ENCODE measurements around the gene SIPA1. TPM values are rescaled to one million over a fixed set of nuclear protein-coding genes. Genes with fewer than 3 reads are reported as not detected.

SIPA1 gene
- total and polyA plus RNA-seq, 2 of the 8 experiments (the other 6 are each of a cell fraction or from before 2014, with no cell fraction given) = 35.3 to 72.2 TPM

DNA sequence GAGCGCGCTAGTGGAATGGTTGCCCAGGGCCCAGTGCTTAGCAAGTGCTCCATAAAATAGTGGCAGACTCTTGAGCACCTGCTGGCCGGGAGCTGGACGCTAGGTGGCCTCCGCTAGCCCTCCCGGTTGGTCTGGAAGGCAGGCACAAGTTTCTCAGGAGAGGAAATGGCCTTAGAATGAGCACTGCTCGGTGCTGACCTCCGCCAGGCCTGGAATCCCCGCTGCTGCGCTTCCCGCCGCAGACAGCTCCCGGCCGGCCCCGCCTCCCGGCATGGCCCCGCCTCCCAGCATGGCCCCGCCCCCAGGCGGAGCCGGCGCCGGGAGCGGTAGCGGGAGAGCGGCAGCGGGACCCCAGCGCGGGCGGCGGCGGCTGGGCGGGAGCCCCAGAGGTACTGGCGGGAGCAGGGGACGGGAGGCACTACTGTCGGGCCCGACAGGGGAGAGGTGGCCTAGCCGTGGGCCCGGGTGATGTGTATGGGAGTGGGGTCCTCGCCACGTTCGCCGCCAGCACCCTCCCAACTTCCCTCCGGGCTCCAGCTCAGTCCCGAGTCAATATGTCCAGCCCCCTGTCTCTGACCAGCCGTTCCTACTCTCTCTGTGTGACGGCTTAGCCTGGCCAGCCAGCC is at the start of gene SIPA1 (continued):
- no peak for TF ChIP-seq EZH2 (IDR thresholded peaks at IDR 0.05; ENCODE audit: low read depth, low read length, severe bottlenecking)
- TF ChIP-seq, protein P1, sequence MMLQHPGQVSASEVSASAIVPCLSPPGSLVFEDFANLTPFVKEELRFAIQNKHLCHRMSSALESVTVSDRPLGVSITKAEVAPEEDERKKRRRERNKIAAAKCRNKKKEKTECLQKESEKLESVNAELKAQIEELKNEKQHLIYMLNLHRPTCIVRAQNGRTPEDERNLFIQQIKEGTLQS (IDR thresholded peaks at IDR 0.05; ENCODE audit: insufficient read depth, low read depth, low read length) = no peak
- TF ChIP-seq MAFK (IDR thresholded peaks at IDR 0.05; ENCODE audit: low read depth, low read length) = no peak
- no peak; the same call in 1 of the 2 replicates for TF ChIP-seq BACH1 (IDR thresholded peaks at IDR 0.05; ENCODE audit: low read length)
- TF ChIP-seq, protein P2, sequence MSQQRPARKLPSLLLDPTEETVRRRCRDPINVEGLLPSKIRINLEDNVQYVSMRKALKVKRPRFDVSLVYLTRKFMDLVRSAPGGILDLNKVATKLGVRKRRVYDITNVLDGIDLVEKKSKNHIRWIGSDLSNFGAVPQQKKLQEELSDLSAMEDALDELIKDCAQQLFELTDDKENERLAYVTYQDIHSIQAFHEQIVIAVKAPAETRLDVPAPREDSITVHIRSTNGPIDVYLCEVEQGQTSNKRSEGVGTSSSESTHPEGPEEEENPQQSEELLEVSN (IDR thresholded peaks at IDR 0.05) = no peak
- TF ChIP-seq GABPA (IDR thresholded peaks at IDR 0.05; ENCODE audit: borderline replicate concordance, insufficient read depth, low read length) = peak; percentile 5; the same call in 1 of the 2 replicates
- peak; percentile 40 for TF ChIP-seq SAP30 (IDR thresholded peaks at IDR 0.05; ENCODE audit: insufficient read depth, insufficient replicate concordance, low read length)
- no peak for TF ChIP-seq SIRT6 (IDR thresholded peaks at IDR 0.05; ENCODE audit: low read length)
- TF ChIP-seq SRF (IDR thresholded peaks at IDR 0.05; ENCODE audit: low read depth, low read length) = no peak
- TF ChIP-seq CTBP2 (IDR thresholded peaks at IDR 0.05; ENCODE audit: borderline replicate concordance, insufficient read depth, insufficient read length, low read length) = no peak
- peak in 1 of 2 experiments; percentile 74; a peak in 2 of 3 replicates for TF ChIP-seq POLR2A (IDR thresholded peaks at IDR 0.05; ENCODE audit: control extremely low read depth in 1 of 2, low read depth in 2 of 2, low read length in 2 of 2)
- peak; percentile 73 for TF ChIP-seq POLR2AphosphoS5 (IDR thresholded peaks at IDR 0.05; ENCODE audit: low read depth, low read length)
- peak; percentile 70 for TF ChIP-seq TAF7 (optimal IDR thresholded peaks at IDR 0.05; ENCODE audit: borderline replicate concordance, low read depth, low read length)
- no peak for TF ChIP-seq CREB1 (IDR thresholded peaks at IDR 0.05)
- peak; percentile 33 for TF ChIP-seq KDM4A (IDR thresholded peaks at IDR 0.05; ENCODE audit: low read depth, low read length, severe bottlenecking)
- no peak for TF ChIP-seq ZNF274 (IDR thresholded peaks at IDR 0.05; ENCODE audit: borderline replicate concordance, extremely low read depth, low read length)
- no peak for TF ChIP-seq JUN (IDR thresholded peaks at IDR 0.05; ENCODE audit: low read depth, low read length)
- TF ChIP-seq RXRA (IDR thresholded peaks at IDR 0.05; ENCODE audit: insufficient read depth, low read depth, low read length) = no peak
- no peak for TF ChIP-seq CBX8 (IDR thresholded peaks at IDR 0.05; ENCODE audit: borderline replicate concordance, low read depth, low read length)
- peak; percentile 72; the same call in 1 of the 2 replicates for TF ChIP-seq RBBP5 (IDR thresholded peaks at IDR 0.05; ENCODE audit: borderline replicate concordance, low read depth, low read length)
- TF ChIP-seq NANOG (IDR thresholded peaks at IDR 0.05; ENCODE audit: insufficient read depth, low read depth, low read length, poor library complexity, severe bottlenecking) = no peak
- no peak for TF ChIP-seq CHD2 (IDR thresholded peaks at IDR 0.05; ENCODE audit: low read length)
- 0 out of 2 replicates have a peak, but pooled peaks have one; percentile 42 for TF ChIP-seq PHF8 (conservative IDR thresholded peaks at IDR 0.05; ENCODE audit: low read depth, low read length)
- no peak for TF ChIP-seq ASH2L (IDR thresholded peaks at IDR 0.05; ENCODE audit: low read length)

Data from H1 (cell line).